Progenitor cell of endocrine pancreas (in vitro differentiated cells): Measurements from ENCODE around the gene PCCA. TPM values are rescaled to one million over a fixed set of nuclear protein-coding genes. Genes with fewer than 3 reads are reported as not detected.
A peak's percentile ranks its signal among the peaks of the same experiment; 100 is the strongest.

Source experiments
- DNase-seq: peaks from one replicate; pipeline ENCODE4 v3.0.0; 2021; ENCODE audit warnings: low spot score; ENCODE audit not compliant: unreplicated experiment
- H3K27ac Mint-ChIP-seq: 2 replicates; pipeline ENCODE4 v1.8.0; 2021; ENCODE audit warnings: mild to moderate bottlenecking, moderate library complexity, mixed read lengths
- H3K27me3 Mint-ChIP-seq: 2 replicates; pipeline ENCODE4 v1.8.0; 2021; ENCODE audit warnings: mixed read lengths
- H3K36me3 Mint-ChIP-seq: 2 replicates; pipeline ENCODE4 v1.8.0; 2022; ENCODE audit warnings: mixed read lengths; ENCODE audit not compliant: insufficient read depth
- H3K4me1 Mint-ChIP-seq: 2 replicates; pipeline ENCODE4 v1.8.0; 2021; ENCODE audit warnings: low read depth, mixed read lengths
- H3K4me3 Mint-ChIP-seq: 2 replicates; pipeline ENCODE4 v1.8.0; 2021; ENCODE audit warnings: low read depth, mild to moderate bottlenecking, moderate library complexity, mixed read lengths
- H3K9me3 Mint-ChIP-seq: 2 replicates; pipeline ENCODE4 v1.8.0; 2021; ENCODE audit warnings: low read depth, mixed read lengths
- CTCF ChIP-seq: fragments of 200-600 bp; sonication (generic); IDR thresholded peaks from one replicate; pipeline ENCODE4 v1.5.0; 2021; ENCODE audit warnings: antibody characterized with exemption, mild to moderate bottlenecking; ENCODE audit not compliant: unreplicated experiment
- total RNA-seq: library from RNA; stranded (reverse); gene quantifications from 2 replicates; pipeline ENCODE4 v1.2.1, GENCODE V29; 2021

Gene PCCA
- total RNA-seq, 1 donor from 2014 or later: 48.1 TPM

- peaks cover 35% of the 10 kb centered on the region for H3K36me3 Mint-ChIP-seq
- no peak overlapping the region for H3K4me3 Mint-ChIP-seq
- no peaks in the 10 kb centered on the region for H3K27me3 Mint-ChIP-seq
- no peaks in the 10 kb centered on the region for H3K4me1 Mint-ChIP-seq
- TF ChIP-seq CTCF: no peak
- H3K27ac Mint-ChIP-seq: no peak overlapping the region
- peaks cover 9% of the 10 kb centered on the region for H3K9me3 Mint-ChIP-seq
- DNase-seq: no peak
Measured at GRCh38 chr13:100333141-100333540, 244.2 kb downstream of the PCCA start.

GRCh38 chr13:100334214-100334613 is 245.3 kb downstream of the PCCA start:
- Mint-ChIP-seq H3K27me3 (no peaks in the 10 kb centered on the region), H3K4me3 (no peak overlapping the region), H3K9me3 (peaks cover 9% of the 10 kb centered on the region), H3K36me3 (peaks cover 31% of the 10 kb centered on the region), H3K27ac (no peak overlapping the region), H3K4me1 (no peaks in the 10 kb centered on the region)
- no peak for DNase-seq
- TF ChIP-seq CTCF: no peak

- H3K4me1 Mint-ChIP-seq: no peaks in the 10 kb centered on the region
- peak overlapping the region; percentile 25 for H3K27ac Mint-ChIP-seq
- no peaks in the 10 kb centered on the region for H3K27me3 Mint-ChIP-seq
- TF ChIP-seq CTCF: no peak
- H3K9me3 Mint-ChIP-seq: peaks cover 9% of the 10 kb centered on the region
- H3K36me3 Mint-ChIP-seq: peaks cover 32% of the 10 kb centered on the region
- no peak for DNase-seq
- H3K4me3 Mint-ChIP-seq: no peak overlapping the region
Measured at GRCh38 chr13:100336795-100337516, 248.1 kb downstream of the PCCA start.

GRCh38 chr13:100338275-100338674 is 249.4 kb downstream of the PCCA start:
- Mint-ChIP-seq H3K27me3 (no peaks in the 10 kb centered on the region), H3K4me3 (no peak overlapping the region), H3K4me1 (no peaks in the 10 kb centered on the region), H3K9me3 (peaks cover 9% of the 10 kb centered on the region), H3K27ac (no peak overlapping the region), H3K36me3 (peaks cover 30% of the 10 kb centered on the region)
- no peak for TF ChIP-seq CTCF
- DNase-seq: no peak

- no peak overlapping the region for H3K27ac Mint-ChIP-seq
- H3K4me3 Mint-ChIP-seq: no peak overlapping the region
- H3K36me3 Mint-ChIP-seq: peaks cover 28% of the 10 kb centered on the region
- DNase-seq: no peak
- no peak for TF ChIP-seq CTCF
- H3K4me1 Mint-ChIP-seq: no peaks in the 10 kb centered on the region
- peaks cover 2% of the 10 kb centered on the region for H3K9me3 Mint-ChIP-seq
- no peaks in the 10 kb centered on the region for H3K27me3 Mint-ChIP-seq
Measured at GRCh38 chr13:100339411-100339940, 250.6 kb downstream of the PCCA start.
